NCI-H1417 (cell line): ENCODE results near the gene NIBAN1.
"Not testable (repeated sequence)": the region's sequence is repeated elsewhere in the genome, so short reads cannot be mapped to it uniquely, and the experiment has no call there.

Source experiments
- DNase-seq, 3 experiments: peaks; one replicate each; lab custom pipeline; 2025; lab: John Stamatoyannopoulos, UW

Gene NIBAN1, protein sequence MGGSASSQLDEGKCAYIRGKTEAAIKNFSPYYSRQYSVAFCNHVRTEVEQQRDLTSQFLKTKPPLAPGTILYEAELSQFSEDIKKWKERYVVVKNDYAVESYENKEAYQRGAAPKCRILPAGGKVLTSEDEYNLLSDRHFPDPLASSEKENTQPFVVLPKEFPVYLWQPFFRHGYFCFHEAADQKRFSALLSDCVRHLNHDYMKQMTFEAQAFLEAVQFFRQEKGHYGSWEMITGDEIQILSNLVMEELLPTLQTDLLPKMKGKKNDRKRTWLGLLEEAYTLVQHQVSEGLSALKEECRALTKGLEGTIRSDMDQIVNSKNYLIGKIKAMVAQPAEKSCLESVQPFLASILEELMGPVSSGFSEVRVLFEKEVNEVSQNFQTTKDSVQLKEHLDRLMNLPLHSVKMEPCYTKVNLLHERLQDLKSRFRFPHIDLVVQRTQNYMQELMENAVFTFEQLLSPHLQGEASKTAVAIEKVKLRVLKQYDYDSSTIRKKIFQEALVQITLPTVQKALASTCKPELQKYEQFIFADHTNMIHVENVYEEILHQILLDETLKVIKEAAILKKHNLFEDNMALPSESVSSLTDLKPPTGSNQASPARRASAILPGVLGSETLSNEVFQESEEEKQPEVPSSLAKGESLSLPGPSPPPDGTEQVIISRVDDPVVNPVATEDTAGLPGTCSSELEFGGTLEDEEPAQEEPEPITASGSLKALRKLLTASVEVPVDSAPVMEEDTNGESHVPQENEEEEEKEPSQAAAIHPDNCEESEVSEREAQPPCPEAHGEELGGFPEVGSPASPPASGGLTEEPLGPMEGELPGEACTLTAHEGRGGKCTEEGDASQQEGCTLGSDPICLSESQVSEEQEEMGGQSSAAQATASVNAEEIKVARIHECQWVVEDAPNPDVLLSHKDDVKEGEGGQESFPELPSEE

DNA sequence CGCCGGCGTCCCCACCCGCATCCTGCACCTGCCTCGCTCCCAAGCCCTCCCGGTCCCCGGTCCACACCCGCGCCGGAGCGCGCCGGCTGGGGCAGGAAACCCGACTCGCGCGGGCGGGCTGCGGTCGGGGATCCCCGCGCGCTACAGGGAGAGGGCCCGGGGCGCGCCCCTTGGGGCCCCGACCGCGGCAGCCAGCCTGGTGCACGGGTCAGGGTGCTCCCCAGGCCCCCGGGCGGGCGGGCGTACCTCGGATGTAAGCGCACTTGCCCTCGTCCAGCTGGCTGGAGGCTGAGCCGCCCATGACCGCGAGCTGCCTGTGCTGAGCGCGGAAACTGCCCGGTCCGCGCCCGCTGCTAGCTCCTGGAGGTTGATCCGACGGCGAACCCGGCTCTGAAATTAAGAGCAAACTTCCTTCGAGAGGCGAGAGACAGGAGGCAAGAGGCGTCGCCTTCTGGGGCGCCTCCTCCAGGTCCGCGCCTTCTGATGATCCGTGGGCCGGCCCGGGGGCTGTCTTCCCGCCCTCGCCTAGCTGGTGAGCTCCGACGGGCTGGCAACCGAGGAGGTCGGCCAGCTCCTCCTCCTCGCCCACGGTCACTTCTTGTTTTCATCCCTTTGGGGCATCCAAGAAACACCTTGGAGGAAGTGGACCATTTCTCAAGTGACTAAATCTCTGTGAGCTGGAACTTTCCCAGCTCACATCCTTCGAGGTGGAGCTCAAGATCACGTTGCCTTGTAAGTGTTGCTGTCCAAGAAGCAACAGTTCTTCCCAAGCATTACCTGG is at the start of gene NIBAN1:
TSS of gene NIBAN1 (minus strand) at position 453 of the 781 bp plus-strand sequence. CDS start at position 301, 152 bp downstream.
- DNase-seq = peak; percentile 76 to 82 (median 79)

DNA sequence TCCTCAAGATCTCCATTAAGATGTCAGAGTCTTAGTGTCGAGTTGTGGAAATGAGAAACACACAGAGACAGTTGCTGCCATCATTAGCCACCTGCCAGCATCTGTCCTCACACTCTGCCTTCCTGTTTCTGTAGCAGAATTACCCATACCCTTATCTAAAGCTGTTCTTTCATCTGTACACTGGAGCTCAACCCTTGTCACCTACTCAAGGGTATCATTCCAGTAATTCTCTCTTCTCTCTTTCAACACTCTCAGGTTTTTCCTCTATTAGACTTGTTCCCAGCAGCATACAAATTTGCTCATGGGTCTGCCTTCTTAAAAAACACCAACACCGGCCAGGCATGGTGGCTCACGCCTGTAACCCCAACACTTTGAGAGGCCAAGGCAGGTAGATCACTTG is 43.7 kb upstream of the NIBAN1 start:
- DNase-seq = no peak

DNA sequence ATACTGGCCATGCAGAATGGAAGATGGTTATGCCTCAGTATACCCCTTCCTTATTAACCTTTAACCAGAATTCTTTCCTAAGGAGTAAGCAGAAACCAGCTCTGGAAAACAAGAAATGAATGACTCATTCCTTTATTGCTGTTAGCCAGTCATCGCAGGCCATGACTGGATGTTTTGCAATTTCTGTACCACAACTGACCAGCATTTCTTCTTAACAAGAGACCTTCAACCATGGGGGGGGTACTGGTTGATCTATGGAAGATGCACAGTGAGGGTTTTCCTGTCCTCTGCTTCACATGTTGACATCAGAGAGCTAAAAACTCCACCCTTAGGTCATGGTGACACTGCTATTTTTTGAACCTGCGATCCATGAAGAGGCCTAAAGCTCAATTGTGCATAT is 43.0 kb upstream of the NIBAN1 start:
- DNase-seq = no peak

DNA sequence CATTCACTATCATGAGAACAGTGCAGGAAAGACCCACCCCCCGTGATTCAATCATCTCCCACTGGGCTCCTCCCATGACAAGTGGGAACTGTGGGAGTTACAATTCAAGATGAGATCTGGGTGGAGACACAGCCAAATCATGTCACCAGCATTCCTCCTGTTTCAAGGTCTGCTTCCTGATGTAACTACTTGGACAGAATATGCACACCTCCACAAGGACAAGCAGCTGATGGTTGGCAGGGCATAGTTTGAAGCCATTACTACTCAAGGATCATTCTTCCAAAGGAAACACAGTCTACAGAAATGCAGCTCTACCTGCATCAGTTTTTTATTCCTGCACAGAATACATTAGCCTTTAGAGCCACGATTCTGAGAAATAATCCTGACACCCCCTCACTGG is 42.6 kb upstream of the NIBAN1 start:
- DNase-seq = no peak

DNA sequence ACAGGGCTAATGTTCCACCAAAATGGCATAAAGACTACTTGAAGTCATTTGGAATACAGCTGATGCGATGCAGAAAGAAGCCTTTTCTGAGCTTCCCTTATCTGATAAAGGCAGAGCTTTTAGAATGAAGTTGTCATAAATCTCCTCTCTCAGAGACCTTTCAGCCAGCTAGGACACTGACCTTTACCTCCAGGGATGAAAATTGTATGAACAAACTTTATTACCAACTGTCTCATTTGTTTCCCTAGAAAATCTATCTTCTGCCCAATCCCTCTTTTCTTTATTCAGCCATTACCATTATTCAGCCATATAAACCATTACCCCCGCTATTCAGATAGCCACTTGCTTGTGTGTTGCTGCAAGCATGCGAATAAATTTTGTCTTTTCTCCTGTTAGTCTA is 41.3 kb upstream of the NIBAN1 start:
- DNase-seq = peak in 1 of 3 experiments; percentile 28

DNA sequence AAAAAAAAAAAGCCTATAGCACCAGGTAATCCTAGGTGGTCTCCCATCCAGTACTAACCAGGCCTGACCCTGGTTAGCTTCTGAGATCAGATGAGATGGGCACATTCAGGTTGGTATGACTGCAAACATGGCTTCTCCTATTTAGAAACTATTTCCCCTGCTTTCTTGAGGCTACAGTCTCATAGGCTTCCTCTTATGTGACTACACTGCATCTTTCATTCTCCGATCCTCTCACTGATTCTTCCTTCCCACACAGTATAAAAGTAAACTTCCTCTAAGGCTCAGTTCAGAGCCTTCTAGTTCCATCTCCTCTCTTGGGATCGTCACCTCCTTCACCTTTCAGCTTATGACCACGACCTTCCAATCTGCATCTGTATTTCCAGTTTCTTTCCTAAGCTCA is 40.6 kb upstream of the NIBAN1 start:
- DNase-seq = no peak

DNA sequence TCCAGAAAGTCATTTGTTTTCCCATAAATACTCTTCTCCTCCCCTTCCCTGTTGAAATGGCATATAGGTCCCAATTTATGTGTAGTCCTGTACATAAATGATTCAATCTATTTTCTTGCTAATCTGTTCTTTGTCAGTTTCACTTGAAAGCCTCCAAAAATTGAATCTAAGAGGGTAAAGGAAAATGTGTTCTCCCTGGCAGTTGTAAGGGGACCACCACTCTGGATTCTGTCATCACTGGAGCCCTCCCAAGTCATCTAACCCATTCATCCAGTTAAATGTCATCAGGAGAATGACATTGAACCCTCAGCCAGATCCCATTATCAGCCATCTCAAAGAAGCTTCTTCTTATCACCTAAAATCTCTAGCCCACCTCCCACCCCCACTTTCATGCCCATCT is 36.1 kb upstream of the NIBAN1 start:
- DNase-seq = no peak

DNA sequence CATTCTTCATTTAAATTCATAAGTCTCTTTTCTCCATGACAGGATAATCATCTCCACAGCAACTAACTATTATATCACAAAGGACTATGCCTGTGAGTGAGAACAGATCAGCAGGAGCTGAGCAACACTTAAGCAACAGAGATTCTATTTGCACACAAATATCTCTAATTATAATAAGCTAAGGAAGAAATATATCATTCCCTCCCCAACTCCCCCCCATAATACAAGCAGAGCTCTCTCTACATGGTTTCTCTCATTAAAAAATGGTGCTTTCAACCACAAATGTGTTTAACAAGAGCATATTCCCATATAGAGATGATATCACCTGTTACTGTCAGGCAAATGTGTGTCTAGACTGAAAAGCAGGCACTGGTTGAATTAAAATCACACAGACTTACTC is 34.5 kb upstream of the NIBAN1 start:
- peak; percentile 28 to 96 (median 72) for DNase-seq

DNA sequence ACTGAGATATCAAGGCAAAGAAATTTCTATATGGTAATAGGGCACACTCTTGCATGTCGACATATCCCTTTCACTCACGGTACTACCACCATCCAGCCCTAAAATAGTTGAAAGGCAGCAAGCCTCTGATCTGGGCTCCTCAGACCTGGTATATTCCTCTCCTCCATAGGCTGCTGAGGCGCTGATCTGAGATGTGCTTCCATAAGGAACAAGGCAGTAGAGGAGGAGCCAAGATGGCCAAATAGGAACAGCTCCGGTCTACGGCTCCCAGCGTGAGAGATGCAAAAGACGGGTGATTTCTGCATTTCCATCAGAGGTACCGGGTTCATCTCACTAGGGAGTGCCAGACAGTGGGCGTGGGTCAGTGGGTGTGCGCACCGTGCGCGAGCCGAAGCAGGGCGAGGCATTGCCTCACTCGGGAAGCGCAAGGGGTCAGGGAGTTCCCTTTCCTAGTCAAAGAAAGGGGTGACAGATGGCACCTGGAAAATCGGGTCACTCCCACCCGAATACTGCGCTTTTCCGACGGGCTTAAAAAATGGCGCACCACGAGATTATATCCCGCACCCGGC is 27.1 kb upstream of the NIBAN1 start:
- peak in 1 of 3 experiments; percentile 63 for DNase-seq

DNA sequence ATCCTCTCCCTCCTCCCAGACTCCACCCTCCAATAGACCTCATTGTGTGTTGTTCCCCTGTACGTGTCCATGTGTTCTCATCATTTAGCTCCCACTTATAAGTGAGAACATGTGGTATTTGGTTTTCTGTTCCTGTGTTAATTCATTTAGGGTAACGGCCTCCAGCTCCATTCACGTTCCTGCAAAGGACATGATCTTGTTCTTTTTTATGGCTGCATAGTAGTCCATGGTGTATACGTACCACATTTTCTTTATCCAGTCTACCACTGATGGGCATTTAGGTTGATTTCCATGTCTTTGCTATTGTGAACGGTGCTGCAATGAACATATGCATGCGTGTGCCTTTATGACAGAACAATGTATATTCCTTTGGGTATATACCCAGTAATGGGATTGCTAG is 25.7 kb upstream of the NIBAN1 start:
- DNase-seq = not testable (repeated sequence)

DNA sequence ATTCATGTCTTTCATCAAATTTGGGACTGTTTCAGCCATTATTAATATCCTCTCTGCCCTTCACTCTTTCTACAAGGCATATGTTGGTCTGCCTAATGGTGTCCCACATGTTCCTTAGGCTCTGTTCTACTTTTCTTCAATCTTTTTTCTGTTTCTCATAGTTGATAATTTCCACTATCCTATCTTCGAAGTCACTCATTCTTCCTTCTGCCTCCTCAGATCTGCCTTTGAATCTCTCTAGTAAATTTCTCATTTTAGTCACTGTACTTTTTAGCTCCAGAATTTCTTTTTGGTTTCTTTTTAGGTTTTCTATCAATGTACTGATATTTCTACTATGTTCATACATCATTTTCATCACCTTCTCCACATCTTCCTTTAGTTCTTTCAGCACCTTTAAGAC is 20.0 kb upstream of the NIBAN1 start:
- no peak for DNase-seq

DNA sequence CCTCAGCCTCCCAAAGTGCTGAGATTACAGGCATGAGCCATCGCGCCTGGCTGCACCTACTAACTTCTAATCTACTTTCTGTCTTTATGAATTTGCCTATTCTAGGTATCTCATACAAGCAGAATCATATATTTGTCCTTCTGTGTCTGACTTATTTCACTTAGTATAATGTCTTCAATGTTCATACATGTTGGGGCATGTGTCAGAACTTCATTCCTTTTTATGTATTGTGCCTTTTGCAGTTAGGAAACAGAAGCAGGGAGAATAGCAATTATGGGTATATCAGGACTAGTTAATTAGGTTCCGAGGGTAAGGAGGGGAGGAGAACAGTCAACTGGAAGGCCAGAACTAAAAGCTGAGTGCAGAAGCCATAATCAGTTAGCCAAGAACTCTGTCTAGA is 18.0 kb upstream of the NIBAN1 start:
- no peak for DNase-seq

DNA sequence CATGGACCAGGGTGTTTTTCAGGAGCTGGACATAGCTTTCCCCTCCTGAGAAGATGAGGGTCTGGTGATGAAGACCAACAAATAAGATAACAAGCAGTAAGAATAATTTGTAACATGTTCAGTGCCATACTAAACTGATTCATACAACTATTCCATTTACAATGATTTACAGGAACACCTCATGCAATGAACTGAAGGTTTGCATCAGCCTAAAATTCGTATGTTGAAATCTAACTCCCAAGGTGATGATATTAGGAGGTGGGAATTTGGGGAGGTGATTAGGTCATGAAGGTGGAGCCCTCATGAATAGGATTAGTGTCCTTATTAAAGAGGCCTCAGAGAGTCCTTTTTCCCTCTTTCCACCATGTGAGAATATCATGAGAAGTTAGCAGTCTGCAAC is 15.9 kb upstream of the NIBAN1 start:
- DNase-seq = no peak

DNA sequence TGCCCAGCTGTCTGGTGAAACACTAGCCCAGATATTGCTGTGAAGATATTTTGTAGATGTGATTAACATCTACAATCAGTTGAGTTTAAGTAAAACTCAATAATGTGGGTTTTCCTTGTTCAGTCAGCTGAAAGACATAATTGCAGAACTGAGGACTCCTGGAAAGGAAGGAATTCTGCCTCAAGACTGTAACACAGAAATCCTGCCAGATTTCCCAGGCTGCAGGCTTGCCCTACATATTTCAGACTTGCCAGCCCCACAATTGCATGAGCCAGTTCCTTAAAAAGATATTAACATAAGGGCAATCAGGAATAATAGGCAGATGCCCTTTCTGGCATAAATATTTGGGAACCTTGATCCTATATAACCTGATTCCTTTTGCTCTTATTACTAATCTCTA is 14.2 kb upstream of the NIBAN1 start:
- DNase-seq = no peak

DNA sequence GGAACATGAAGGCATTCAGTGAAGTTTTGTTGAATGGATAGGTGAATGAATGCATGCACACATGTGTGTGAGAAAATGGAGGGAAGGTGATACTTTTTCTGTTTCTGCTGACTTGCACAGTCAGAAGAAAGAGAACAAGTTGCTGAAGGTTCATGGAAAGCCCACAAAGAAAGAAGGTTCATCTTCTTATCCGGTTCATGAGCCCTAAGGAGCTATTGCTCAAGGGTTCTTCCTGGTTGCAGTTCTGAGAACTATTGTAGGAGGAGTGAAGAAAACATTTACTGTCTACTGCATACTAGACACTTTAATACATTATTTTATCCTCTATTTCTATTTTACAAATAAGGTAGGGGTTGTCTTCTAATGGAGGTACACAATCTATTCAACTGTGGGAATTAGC is 13.4 kb upstream of the NIBAN1 start:
- no peak for DNase-seq

DNA sequence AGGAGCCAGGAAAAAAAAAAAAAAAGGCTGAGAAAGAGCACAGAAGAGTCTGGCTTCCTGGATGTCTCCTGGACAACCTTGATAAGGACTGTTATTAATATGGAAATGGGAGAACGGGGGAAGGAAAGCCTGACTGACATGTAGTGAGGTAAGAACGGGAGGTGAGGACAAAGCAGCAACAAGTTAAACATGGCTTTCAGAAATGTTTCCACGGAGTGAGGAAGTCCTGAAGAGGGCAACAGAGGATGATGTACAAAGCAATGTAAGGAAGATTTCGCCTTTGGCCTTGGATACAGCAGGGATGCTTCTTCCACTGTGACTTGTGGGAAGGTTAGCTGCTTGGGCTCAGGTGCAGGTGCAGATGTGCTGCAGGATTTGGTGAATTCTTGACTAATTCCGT is 11.9 kb upstream of the NIBAN1 start:
- peak in 2 of 3 experiments; percentile 40 to 67 for DNase-seq

DNA sequence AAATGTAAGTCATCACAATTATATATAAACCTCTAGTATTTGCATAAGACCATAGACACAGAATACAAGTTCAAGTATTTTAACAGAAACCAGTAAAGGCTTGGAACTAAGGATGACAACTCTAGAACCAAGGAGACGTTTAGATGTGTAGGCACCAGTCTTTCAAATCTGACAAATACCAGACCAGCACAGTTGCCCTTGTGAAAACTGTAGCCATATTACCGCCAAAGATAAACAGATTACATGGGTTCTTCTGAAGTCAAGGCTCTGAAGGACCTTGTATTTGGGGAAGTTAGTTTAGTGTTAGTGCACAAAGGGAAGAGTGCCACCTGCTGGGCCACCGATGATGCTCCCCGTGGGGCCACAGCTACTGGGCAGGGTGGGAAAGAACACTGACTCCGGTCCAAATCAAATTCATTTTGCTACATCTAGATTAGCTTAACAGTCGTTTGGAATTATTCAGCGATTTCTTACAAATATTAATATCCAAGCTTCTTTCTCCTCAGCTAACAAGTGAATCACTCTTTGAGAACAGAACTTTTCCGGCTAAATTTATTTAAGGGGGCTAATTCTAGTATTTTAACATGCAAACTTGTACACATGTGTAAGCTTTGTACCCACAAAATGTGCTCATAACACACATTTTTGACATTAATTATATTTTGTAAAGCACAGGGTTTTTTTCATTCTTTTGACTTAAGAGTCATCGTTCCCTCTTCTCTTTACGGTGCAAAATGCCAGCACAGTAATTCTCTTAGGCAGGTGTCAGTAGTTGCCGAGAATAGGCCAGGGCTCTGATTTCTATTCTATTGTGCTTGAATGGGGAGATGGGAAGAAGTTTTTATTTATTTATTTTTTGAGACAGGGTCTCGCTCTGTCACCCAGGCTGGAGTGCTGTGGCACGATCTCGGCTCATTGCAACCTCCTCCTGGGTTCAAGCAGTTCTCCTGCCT is 8.0 kb upstream of the NIBAN1 start:
- peak; percentile 39 to 95 (median 71) for DNase-seq

DNA sequence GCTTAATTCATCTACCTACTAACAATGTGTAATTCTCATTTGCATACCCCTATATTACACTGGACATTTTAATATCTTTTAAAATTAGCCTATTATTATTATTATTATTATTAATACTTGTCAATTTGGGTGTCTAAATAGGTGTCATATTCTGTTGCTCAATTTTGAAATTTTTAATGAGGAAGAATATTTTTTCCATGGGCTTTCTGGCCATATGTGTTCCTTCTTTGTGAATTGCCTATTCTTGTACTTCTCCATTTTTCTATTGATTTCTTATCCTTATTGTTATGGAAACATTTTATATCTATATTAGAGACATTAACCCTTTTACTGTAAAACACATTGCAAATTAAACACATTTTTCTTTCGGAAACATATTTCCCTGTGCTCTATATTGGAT is 6.4 kb upstream of the NIBAN1 start:
- no peak for DNase-seq

DNA sequence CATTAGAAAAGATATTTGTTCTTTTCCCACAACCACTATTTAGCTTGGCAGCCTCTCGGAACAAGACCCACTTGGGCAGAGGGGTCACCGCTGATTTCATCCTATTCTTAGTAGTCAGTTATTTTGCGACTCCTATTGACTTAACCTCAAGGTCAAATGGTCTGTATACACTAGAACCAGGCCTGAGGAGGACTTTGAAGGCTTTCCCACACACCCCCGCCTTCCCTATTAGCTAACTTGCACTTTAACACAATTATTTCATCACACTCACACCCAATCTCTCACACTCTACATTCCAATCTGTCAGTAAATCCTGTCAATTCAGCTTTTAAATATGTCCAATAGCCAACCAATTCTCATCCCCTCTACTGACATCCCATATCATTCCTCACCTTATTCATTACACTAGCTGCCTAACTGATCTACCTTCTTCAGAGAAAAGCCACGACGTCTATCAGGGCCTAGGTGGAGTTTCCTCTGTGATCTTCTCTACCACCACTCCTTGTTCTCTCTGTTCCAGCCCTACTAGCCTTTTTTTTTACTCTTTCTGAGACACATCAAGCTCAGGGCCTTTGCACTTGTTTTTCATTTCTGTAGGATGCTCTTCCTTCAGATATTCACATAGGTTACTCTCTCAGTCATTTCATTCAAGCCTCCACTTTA is 1.0 kb upstream of the NIBAN1 start:
- no peak for DNase-seq

DNA sequence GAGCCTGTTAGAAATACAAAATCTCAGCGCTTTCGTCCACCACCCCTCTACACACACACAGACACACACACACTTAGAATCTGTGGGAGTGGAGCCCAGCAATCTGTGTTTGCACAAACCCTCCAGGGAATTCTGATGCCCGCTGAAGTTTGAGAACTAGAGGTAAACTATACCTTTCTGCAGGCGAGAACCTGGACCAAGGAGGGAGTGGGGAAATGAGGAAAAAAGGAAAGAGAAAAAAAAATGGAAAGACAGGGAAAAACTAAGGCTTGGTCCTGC is 468 bp upstream of the NIBAN1 start:
- peak in 1 of 3 experiments; percentile 78 for DNase-seq
